Gastrocnemius medialis (tissue), 4 donors: ENCODE results near the gene HNRNPH3.

Source experiments
- CTCF ChIP-seq, 5 experiments: fragments of 450-650 bp in 3 of 5; fragments of 200-600 bp in 2 of 5; sonication (generic) in 2 of 5; IDR thresholded peaks in 4 of 5; conservative IDR thresholded peaks in 1 of 5; 1 replicate in 4 of 5; 2 replicates in 1 of 5; pipeline ENCODE4 v1.5.1; 2016 to 2019; ENCODE audit warnings: antibody characterized with exemption in 5 of 5, mild to moderate bottlenecking in 3 of 5, moderate library complexity in 3 of 5
- POLR2A ChIP-seq, 2 donors: fragments of 450-650 bp; IDR thresholded peaks; one replicate each; pipeline ENCODE4 v1.6.1; 2017; ENCODE audit warnings: antibody characterized with exemption in 2 of 2, mild to moderate bottlenecking in 2 of 2, moderate library complexity in 2 of 2

- no peak for TF ChIP-seq CTCF (IDR thresholded peaks at IDR 0.05 in 4 of 5, conservative IDR thresholded peaks at IDR 0.05 in 1 of 5)
- no peak for TF ChIP-seq POLR2A (IDR thresholded peaks at IDR 0.05)
Observed at GRCh38 chr10:68333440-68334431, 1.9 kb downstream of the HNRNPH3 start.
